ENCODE results near the gene ZNF766. TPM values are rescaled to one million over a fixed set of nuclear protein-coding genes. Genes with fewer than 3 reads are reported as not detected.

Gene ZNF766
- polyA plus RNA-seq, 2 of the 4 experiments (the other 2 are of a cell fraction), result 11.9 to 21.9 TPM

GRCh38 chr19:52230685-52231084 lies 38.7 kb upstream of the ZNF766 start:
- ChIA-PET CTCF (interaction anchor here (1.6 kb wide), 1 partner anchor 11 kb away, joined by 5 read pairs; no protein-coding TSS in a partner anchor), POLR2A (no interaction called here)
- Histone ChIP-seq H3K4me1 (no peaks in the 10 kb centered on the region), H3K4me3 (no peak overlapping the region), H3K27ac (no peak overlapping the region), H3K4me2 (no peak overlapping the region), H3K9me3 (peaks cover 80% of the 10 kb centered on the region)
- 89% methylated on average over 1 of the region's 1 CpG for WGBS (ENCODE audit: missing lambda C conversion rate)
- TF ChIP-seq CBX2 (IDR thresholded peaks at IDR 0.05; ENCODE audit: borderline replicate concordance, low read depth) (no peak), BHLHE40 (IDR thresholded peaks at IDR 0.05; ENCODE audit: low read depth, low read length) (no peak), KDM5A (IDR thresholded peaks at IDR 0.05) (no peak), HEYL (CRISPR knock-in tag; IDR thresholded peaks at IDR 0.05) (no peak), MAZ (IDR thresholded peaks at IDR 0.05; ENCODE audit: borderline replicate concordance, low read depth, low read length) (no peak), USF2 (IDR thresholded peaks at IDR 0.05) (no peak), E2F6 (IDR thresholded peaks at IDR 0.05; ENCODE audit: borderline replicate concordance, low read depth) (no peak), HES2 (IDR thresholded peaks at IDR 0.05) (no peak), ZFP36 (IDR thresholded peaks at IDR 0.05; ENCODE audit: borderline replicate concordance, partially characterized antibody) (no peak)
- FAIRE-seq (no peak), DNase-seq (ENCODE audit: low read depth in 1 of 2, low spot score in 1 of 2) (no peak), ATAC-seq (peak in 1 of 2 experiments; percentile 13; a peak in 2 of 6 replicates)

- no peak for DNase-seq (ENCODE audit: low read depth in 1 of 2, low spot score in 1 of 2)
These were observed 38.1 kb upstream of the ZNF766 start for GRCh38 chr19:52231154-52231910.

GRCh38 chr19:52234406-52234805 lies 35.0 kb upstream of the ZNF766 start:
- Histone ChIP-seq H3K4me3 (no peak overlapping the region), H3K9me3 (peaks cover 82% of the 10 kb centered on the region), H3K4me2 (no peak overlapping the region), H3K27ac (no peak overlapping the region), H3K4me1 (no peaks in the 10 kb centered on the region)
- no peak for ATAC-seq
- 57% methylated on average over 2 of the region's 2 CpGs for WGBS (ENCODE audit: missing lambda C conversion rate)
- no peak for DNase-seq (ENCODE audit: low read depth in 1 of 2, low spot score in 1 of 2)
- CTCF ChIA-PET, result no interaction called here
- POLR2A ChIA-PET, result no interaction called here
- FAIRE-seq, result no peak
- no peak for TF ChIP-seq ZNF302 (CRISPR knock-in tag; IDR thresholded peaks at IDR 0.05)

More at GRCh38 chr19:52231154-52231910, 38.1 kb upstream of the ZNF766 start:
- H3K27ac ChIP-seq, result no peak overlapping the region
- ChIA-PET CTCF (interaction anchor here (1.6 kb wide), 1 partner anchor 11 kb away, joined by 5 read pairs; no protein-coding TSS in a partner anchor), POLR2A (no interaction called here)
- FAIRE-seq, result peak; percentile 18
- no peak overlapping the region for H3K4me2 ChIP-seq
- peaks cover 77% of the 10 kb centered on the region for H3K9me3 ChIP-seq
- WGBS (ENCODE audit: missing lambda C conversion rate), result 62% methylated on average over 3 of the region's 3 CpGs
- no peaks in the 10 kb centered on the region for H3K4me1 ChIP-seq
- TF ChIP-seq NR3C1 (IDR thresholded peaks at IDR 0.05) (no peak), NPAS2 (CRISPR knock-in tag; IDR thresholded peaks at IDR 0.05; ENCODE audit: borderline replicate concordance) (no peak), HOXA7 (CRISPR knock-in tag; IDR thresholded peaks at IDR 0.05) (no peak), MYC (IDR thresholded peaks at IDR 0.05; ENCODE audit: borderline replicate concordance, low read length) (no peak), RARB (CRISPR knock-in tag; IDR thresholded peaks at IDR 0.05) (no peak), SREBF2 (IDR thresholded peaks at IDR 0.05) (no peak), EP300 (IDR thresholded peaks at IDR 0.05) (no peak), KDM5A (IDR thresholded peaks at IDR 0.05) (no peak), MAFK (IDR thresholded peaks at IDR 0.05; ENCODE audit: partially characterized antibody) (no peak), EHF (CRISPR knock-in tag; IDR thresholded peaks at IDR 0.05) (no peak), TFCP2L1 (CRISPR knock-in tag; IDR thresholded peaks at IDR 0.05) (no peak), JUNB (IDR thresholded peaks at IDR 0.05) (no peak), PHF8 (IDR thresholded peaks at IDR 0.05; ENCODE audit: borderline replicate concordance, low read depth) (no peak), CHD2 (IDR thresholded peaks at IDR 0.05; ENCODE audit: low read length, partially characterized antibody) (no peak), BHLHE40 (IDR thresholded peaks at IDR 0.05; ENCODE audit: low read depth, low read length) (no peak), FOXS1 (CRISPR knock-in tag; IDR thresholded peaks at IDR 0.05) (no peak), RNF2 (IDR thresholded peaks at IDR 0.05; ENCODE audit: borderline replicate concordance, low read depth) (no peak), CBX8 (IDR thresholded peaks at IDR 0.05) (no peak)
- no peak overlapping the region for H3K4me3 ChIP-seq
- ATAC-seq, result no peak; a peak in 1 of 6 replicates
